HepG2 (cell line): ENCODE results near the gene LARP1B. TPM values are rescaled to one million over a fixed set of nuclear protein-coding genes. Genes with fewer than 3 reads are reported as not detected.

Experiments used
- FOXK1 ChIP-seq: sonication (generic); formaldehyde crosslinking; IDR thresholded peaks from 2 replicates; pipeline ENCODE4 v1.4.0; 2020; ENCODE audit warnings: low read depth, missing genetic modification reagents, borderline replicate concordance
- JUN ChIP-seq: sonication (generic); formaldehyde crosslinking; IDR thresholded peaks from 2 replicates; pipeline ENCODE4 v1.4.0; 2020; ENCODE audit warnings: mild to moderate bottlenecking, missing genetic modification reagents
- TGIF2 ChIP-seq: IDR thresholded peaks from 2 replicates; pipeline ENCODE4 v1.6.1; 2016; ENCODE audit warnings: control low read depth, missing compliant biosample characterization
- THAP11 ChIP-seq: IDR thresholded peaks from 2 replicates; pipeline ENCODE4 v1.6.1; 2016; ENCODE audit warnings: missing biosample characterization, missing genetic modification reagents
- ZNF124 ChIP-seq: sonication (generic); formaldehyde crosslinking; IDR thresholded peaks from 2 replicates; pipeline ENCODE4 v1.4.0; 2020; ENCODE audit warnings: missing genetic modification reagents
- ZNF256 ChIP-seq: sonication (generic); formaldehyde crosslinking; conservative IDR thresholded peaks from 2 replicates; pipeline ENCODE4 v1.4.0; 2020; ENCODE audit warnings: missing genetic modification reagents
- ZNF343 ChIP-seq: sonication (generic); formaldehyde crosslinking; IDR thresholded peaks from 2 replicates; pipeline ENCODE4 v1.4.0; 2020; ENCODE audit warnings: mild to moderate bottlenecking, missing genetic modification reagents
- ZNF674 ChIP-seq: sonication (generic); formaldehyde crosslinking; IDR thresholded peaks from 2 replicates; pipeline ENCODE4 v1.5.0; 2020; ENCODE audit warnings: low read depth, mild to moderate bottlenecking, missing genetic modification reagents
- ZNF746 ChIP-seq: sonication (generic); formaldehyde crosslinking; IDR thresholded peaks from 2 replicates; pipeline ENCODE4 v1.8.0; 2022; ENCODE audit warnings: mild to moderate bottlenecking, missing genetic modification reagents
- polyA plus RNA-seq, 8 experiments: library from polyadenylated mRNA; depleted of rRNA in 3 of 8; stranded (reverse) in 7 of 8; unstranded in 1 of 8; fragments of >200 nt; fragmentation: Illumina TruSeq in 4 of 8; extraction: Trizol in 4 of 8; gene quantifications; 2 replicates each; pipeline versions ENCODE4 v1.2.1 to v1.2.3, GENCODE V29; 2011 to 2016; ENCODE audit warnings: low read depth in 4 of 8, missing spikeins in 1 of 8, mixed read lengths in 1 of 8; ENCODE audit not compliant: insufficient read depth in 1 of 8
- total RNA-seq, 5 experiments: library from RNA; depleted of rRNA; stranded (reverse); fragments of >200 nt; fragmentation: Illumina TruSeq; extraction: Trizol; gene quantifications; 2 replicates each; pipeline ENCODE4 v1.2.3, GENCODE V29; 2016; ENCODE audit warnings: low read depth in 1 of 5
- TF ChIP-seq, protein P1 (sequence below): sonication (generic); formaldehyde crosslinking; IDR thresholded peaks from 2 replicates; pipeline ENCODE4 v1.4.0; 2020; ENCODE audit warnings: mild to moderate bottlenecking, low read depth, missing genetic modification reagents
- TF ChIP-seq, protein P2 (sequence below): sonication (generic); formaldehyde crosslinking; IDR thresholded peaks from 2 replicates; pipeline ENCODE4 v1.8.0; 2022; ENCODE audit warnings: mild to moderate bottlenecking, missing genetic modification reagents
- TF ChIP-seq, protein P3 (sequence below): sonication (generic); formaldehyde crosslinking; IDR thresholded peaks from 2 replicates; pipeline ENCODE4 v1.4.0; 2020; ENCODE audit warnings: missing genetic modification reagents
- TF ChIP-seq, protein P4 (sequence below): IDR thresholded peaks from 2 replicates; pipeline ENCODE4 v1.6.1; 2016; ENCODE audit warnings: mild to moderate bottlenecking, missing biosample characterization, missing genetic modification reagents
- TF ChIP-seq, protein P5 (sequence below): sonication (generic); formaldehyde crosslinking; IDR thresholded peaks from 2 replicates; pipeline ENCODE4 v1.8.0; 2022; ENCODE audit warnings: missing genetic modification reagents, mild to moderate bottlenecking, borderline replicate concordance
- TF ChIP-seq, protein P6 (sequence below): sonication (generic); formaldehyde crosslinking; IDR thresholded peaks from 2 replicates; pipeline ENCODE4 v1.5.0; 2020; ENCODE audit warnings: missing genetic modification reagents
- TF ChIP-seq, protein P7 (sequence below): sonication (generic); formaldehyde crosslinking; IDR thresholded peaks from 2 replicates; pipeline ENCODE4 v1.8.0; 2022; ENCODE audit warnings: missing genetic modification reagents, low read depth, mild to moderate bottlenecking, borderline replicate concordance
- TF ChIP-seq, protein P8 (sequence below): sonication (generic); formaldehyde crosslinking; IDR thresholded peaks from 2 replicates; pipeline ENCODE4 v1.4.0; 2020; ENCODE audit warnings: missing genetic modification reagents

The LARP1B gene
- total and polyA plus RNA-seq, 2 of the 13 experiments (the other 11 are each of a cell fraction or from before 2014, with no cell fraction given) = 19.2 to 52.7 TPM

DNA sequence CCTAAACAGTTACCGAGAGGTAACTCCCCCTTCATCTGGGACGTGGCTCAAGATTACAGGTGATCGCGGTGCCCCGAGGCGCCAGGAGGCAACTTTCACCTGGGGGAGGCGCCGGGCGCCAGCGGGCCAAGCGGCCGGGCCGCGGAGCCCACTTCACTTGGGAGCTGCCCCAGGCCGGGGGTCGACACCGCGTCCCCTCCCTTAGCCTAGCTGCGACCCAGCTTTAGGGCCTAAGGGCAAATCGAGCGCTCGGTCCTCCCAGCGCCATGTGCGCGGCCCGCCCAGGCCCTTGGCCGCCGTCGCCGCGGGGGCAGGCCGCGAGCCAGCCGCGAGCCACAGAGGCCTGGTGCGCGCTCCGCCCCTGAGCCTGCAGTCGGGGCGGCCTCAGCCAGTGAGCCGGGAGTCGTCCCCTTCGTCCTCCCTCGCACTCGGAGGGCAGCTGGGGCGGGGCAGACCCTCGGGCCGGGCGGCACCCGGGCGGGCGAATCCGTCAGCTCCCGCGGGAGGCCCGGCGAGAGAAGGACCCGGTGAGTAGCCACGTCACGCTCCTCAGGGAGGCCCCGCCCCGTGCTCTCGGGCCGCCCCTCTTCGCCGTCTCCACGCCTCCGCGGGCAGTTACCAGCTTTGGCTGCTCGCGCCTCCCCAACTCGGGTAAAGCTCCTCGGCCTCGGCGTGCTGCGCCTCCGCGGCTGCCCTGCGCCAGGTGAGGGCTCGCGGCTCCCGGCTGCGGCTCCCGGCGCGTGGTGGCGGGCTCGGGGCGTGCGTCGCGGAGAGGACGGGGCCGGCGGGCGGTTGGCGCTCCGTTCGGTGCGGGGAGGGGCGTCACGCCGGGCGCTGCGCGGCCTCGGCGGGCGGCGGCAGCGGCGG, at the start of gene LARP1B (continued):
- TF ChIP-seq ZNF256 (CRISPR knock-in tag) = peak; percentile 52; the same call in 1 of the 2 replicates
- TF ChIP-seq, protein P1, sequence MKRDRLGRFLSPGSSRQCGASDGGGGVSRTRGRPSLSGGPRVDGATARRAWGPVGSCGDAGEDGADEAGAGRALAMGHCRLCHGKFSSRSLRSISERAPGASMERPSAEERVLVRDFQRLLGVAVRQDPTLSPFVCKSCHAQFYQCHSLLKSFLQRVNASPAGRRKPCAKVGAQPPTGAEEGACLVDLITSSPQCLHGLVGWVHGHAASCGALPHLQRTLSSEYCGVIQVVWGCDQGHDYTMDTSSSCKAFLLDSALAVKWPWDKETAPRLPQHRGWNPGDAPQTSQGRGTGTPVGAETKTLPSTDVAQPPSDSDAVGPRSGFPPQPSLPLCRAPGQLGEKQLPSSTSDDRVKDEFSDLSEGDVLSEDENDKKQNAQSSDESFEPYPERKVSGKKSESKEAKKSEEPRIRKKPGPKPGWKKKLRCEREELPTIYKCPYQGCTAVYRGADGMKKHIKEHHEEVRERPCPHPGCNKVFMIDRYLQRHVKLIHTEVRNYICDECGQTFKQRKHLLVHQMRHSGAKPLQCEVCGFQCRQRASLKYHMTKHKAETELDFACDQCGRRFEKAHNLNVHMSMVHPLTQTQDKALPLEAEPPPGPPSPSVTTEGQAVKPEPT (CRISPR knock-in tag) = peak; percentile 84
- TF ChIP-seq ZNF124 (CRISPR knock-in tag) = peak; percentile 40; the same call in 1 of the 2 replicates
- TF ChIP-seq FOXK1 (CRISPR knock-in tag) = no peak
- TF ChIP-seq, protein P2, sequence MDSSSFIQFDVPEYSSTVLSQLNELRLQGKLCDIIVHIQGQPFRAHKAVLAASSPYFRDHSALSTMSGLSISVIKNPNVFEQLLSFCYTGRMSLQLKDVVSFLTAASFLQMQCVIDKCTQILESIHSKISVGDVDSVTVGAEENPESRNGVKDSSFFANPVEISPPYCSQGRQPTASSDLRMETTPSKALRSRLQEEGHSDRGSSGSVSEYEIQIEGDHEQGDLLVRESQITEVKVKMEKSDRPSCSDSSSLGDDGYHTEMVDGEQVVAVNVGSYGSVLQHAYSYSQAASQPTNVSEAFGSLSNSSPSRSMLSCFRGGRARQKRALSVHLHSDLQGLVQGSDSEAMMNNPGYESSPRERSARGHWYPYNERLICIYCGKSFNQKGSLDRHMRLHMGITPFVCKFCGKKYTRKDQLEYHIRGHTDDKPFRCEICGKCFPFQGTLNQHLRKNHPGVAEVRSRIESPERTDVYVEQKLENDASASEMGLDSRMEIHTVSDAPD (CRISPR knock-in tag) = 0 out of 2 replicates have a peak, but pooled peaks have one; percentile 29
- TF ChIP-seq ZNF343 (CRISPR knock-in tag) = peak; percentile 82; the same call in 1 of the 2 replicates
- peak; percentile 45; the same call in 1 of the 2 replicates for TF ChIP-seq ZNF674
- TF ChIP-seq, protein P3, sequence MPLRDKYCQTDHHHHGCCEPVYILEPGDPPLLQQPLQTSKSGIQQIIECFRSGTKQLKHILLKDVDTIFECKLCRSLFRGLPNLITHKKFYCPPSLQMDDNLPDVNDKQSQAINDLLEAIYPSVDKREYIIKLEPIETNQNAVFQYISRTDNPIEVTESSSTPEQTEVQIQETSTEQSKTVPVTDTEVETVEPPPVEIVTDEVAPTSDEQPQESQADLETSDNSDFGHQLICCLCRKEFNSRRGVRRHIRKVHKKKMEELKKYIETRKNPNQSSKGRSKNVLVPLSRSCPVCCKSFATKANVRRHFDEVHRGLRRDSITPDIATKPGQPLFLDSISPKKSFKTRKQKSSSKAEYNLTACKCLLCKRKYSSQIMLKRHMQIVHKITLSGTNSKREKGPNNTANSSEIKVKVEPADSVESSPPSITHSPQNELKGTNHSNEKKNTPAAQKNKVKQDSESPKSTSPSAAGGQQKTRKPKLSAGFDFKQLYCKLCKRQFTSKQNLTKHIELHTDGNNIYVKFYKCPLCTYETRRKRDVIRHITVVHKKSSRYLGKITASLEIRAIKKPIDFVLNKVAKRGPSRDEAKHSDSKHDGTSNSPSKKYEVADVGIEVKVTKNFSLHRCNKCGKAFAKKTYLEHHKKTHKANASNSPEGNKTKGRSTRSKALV (CRISPR knock-in tag) = peak; percentile 70
- TF ChIP-seq, protein P4, sequence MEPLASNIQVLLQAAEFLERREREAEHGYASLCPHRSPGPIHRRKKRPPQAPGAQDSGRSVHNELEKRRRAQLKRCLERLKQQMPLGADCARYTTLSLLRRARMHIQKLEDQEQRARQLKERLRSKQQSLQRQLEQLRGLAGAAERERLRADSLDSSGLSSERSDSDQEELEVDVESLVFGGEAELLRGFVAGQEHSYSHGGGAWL (CRISPR knock-in tag) = peak; percentile 73
- peak; percentile 33; the same call in 1 of the 2 replicates for TF ChIP-seq THAP11
- peak; percentile 10; the same call in 1 of the 2 replicates for TF ChIP-seq TGIF2
- TF ChIP-seq, protein P5, sequence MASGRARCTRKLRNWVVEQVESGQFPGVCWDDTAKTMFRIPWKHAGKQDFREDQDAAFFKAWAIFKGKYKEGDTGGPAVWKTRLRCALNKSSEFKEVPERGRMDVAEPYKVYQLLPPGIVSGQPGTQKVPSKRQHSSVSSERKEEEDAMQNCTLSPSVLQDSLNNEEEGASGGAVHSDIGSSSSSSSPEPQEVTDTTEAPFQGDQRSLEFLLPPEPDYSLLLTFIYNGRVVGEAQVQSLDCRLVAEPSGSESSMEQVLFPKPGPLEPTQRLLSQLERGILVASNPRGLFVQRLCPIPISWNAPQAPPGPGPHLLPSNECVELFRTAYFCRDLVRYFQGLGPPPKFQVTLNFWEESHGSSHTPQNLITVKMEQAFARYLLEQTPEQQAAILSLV (CRISPR knock-in tag) = peak; percentile 81; the same call in 1 of the 2 replicates
- TF ChIP-seq, protein P6, sequence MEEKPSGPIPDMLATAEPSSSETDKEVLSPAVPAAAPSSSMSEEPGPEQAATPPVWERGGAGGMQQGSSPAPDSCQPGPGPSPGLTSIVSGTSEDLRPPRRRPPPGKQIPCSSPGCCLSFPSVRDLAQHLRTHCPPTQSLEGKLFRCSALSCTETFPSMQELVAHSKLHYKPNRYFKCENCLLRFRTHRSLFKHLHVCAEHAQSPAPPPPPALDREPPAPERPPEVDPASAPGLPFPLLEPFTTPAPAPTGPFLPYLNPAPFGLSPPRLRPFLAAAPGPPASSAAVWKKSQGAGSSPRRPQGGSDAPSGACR (CRISPR knock-in tag) = 0 out of 2 replicates have a peak, but pooled peaks have one; percentile 40
- TF ChIP-seq, protein P7, sequence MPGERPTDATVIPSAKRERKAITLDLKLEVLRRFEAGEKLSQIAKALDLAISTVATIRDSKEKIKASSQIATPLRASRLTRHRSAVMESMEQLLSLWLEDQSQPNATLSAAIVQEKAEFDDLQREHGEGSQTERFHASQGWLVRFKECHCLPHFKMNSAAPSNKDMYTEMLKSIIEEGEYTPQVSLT (CRISPR knock-in tag) = peak; percentile 87; the same call in 1 of the 2 replicates
- TF ChIP-seq, protein P8, sequence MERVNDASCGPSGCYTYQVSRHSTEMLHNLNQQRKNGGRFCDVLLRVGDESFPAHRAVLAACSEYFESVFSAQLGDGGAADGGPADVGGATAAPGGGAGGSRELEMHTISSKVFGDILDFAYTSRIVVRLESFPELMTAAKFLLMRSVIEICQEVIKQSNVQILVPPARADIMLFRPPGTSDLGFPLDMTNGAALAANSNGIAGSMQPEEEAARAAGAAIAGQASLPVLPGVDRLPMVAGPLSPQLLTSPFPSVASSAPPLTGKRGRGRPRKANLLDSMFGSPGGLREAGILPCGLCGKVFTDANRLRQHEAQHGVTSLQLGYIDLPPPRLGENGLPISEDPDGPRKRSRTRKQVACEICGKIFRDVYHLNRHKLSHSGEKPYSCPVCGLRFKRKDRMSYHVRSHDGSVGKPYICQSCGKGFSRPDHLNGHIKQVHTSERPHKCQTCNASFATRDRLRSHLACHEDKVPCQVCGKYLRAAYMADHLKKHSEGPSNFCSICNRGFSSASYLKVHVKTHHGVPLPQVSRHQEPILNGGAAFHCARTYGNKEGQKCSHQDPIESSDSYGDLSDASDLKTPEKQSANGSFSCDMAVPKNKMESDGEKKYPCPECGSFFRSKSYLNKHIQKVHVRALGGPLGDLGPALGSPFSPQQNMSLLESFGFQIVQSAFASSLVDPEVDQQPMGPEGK (CRISPR knock-in tag) = peak; percentile 87
- peak; percentile 81; the same call in 1 of the 2 replicates for TF ChIP-seq ZNF746 (CRISPR knock-in tag)
- peak; percentile 74 for TF ChIP-seq JUN (CRISPR knock-in tag)
